Neuronal stem cell (in vitro differentiated cells): Measurements from ENCODE around the gene IPO13.

Source experiments
- DNase-seq: peaks from one replicate; pipeline ENCODE4 v3.0.0-alpha.2; 2013; ENCODE audit warnings: low spot score
- H2AFZ ChIP-seq: one replicate; pipeline ENCODE4 v1.6.1; 2013; ENCODE audit warnings: mild to moderate bottlenecking, low read length, inconsistent platforms
- H2AK5ac ChIP-seq: 2 replicates; pipeline ENCODE4 v1.6.1; 2013; ENCODE audit warnings: low read depth, mild to moderate bottlenecking, inconsistent platforms, low read length, moderate library complexity, mixed read lengths
- H2BK120ac ChIP-seq: 2 replicates; pipeline ENCODE4 v1.6.1; 2013; ENCODE audit warnings: low read depth, mild to moderate bottlenecking, inconsistent platforms, low read length, moderate library complexity, mixed read lengths
- H2BK12ac ChIP-seq: one replicate; pipeline ENCODE4 v1.6.1; 2013; ENCODE audit warnings: low read length, inconsistent platforms
- H2BK15ac ChIP-seq: 2 replicates; pipeline ENCODE4 v1.6.1; 2013; ENCODE audit warnings: mild to moderate bottlenecking, low read length, inconsistent platforms, mixed read lengths
- H2BK5ac ChIP-seq: one replicate; pipeline ENCODE4 v1.6.1; 2013; ENCODE audit warnings: inconsistent platforms, mild to moderate bottlenecking, low read length, moderate library complexity
- H3K14ac ChIP-seq: one replicate; pipeline ENCODE4 v1.6.1; 2013; ENCODE audit warnings: low read length, inconsistent platforms
- H3K18ac ChIP-seq: 2 replicates; pipeline ENCODE4 v1.6.1; 2013; ENCODE audit warnings: low read length, inconsistent platforms
- H3K23ac ChIP-seq: 2 replicates; pipeline ENCODE4 v1.6.1; 2013; ENCODE audit warnings: low read depth, mild to moderate bottlenecking, mixed read lengths, low read length, inconsistent platforms; ENCODE audit not compliant: poor library complexity
- H3K27ac ChIP-seq: replicated peaks from 3 replicates; pipeline ENCODE4 v1.5.1; 2013; ENCODE audit warnings: low read length, inconsistent platforms
- H3K27me3 ChIP-seq, 3 experiments: 2 replicates each; pipeline ENCODE4 v1.6.1; 2013; ENCODE audit warnings: low read length in 3 of 3, mild to moderate bottlenecking in 2 of 3, inconsistent platforms in 1 of 3, low read depth in 1 of 3, mixed read lengths in 1 of 3, moderate library complexity in 1 of 3; ENCODE audit not compliant: control insufficient read depth in 3 of 3, insufficient read depth in 3 of 3
- H3K36me3 ChIP-seq, 2 donors: replicated peaks in 1 of 2; 2 replicates each; pipeline ENCODE4 v1.6.1; 2013; ENCODE audit warnings: low read length in 2 of 2; ENCODE audit not compliant: control insufficient read depth in 2 of 2, insufficient read depth in 2 of 2
- H3K4ac ChIP-seq: 2 replicates; pipeline ENCODE4 v1.6.1; 2013; ENCODE audit warnings: inconsistent platforms, mild to moderate bottlenecking, low read length, moderate library complexity
- H3K4me1 ChIP-seq, 2 donors: 1 replicate in 1 of 2; 2 replicates in 1 of 2; pipeline ENCODE4 v1.6.1; 2013; ENCODE audit warnings: low read length in 2 of 2, low read depth in 1 of 2; ENCODE audit not compliant: control insufficient read depth in 2 of 2, insufficient read depth in 1 of 2
- H3K4me2 ChIP-seq: one replicate; pipeline ENCODE4 v1.6.1; 2013; ENCODE audit warnings: mild to moderate bottlenecking, low read length, inconsistent platforms; ENCODE audit not compliant: insufficient read depth, poor library complexity, severe bottlenecking
- H3K4me3 ChIP-seq, 2 donors: 2 replicates each; pipeline ENCODE4 v1.5.1; 2013; ENCODE audit warnings: low read length in 2 of 2, mild to moderate bottlenecking in 2 of 2, inconsistent platforms in 1 of 2, moderate library complexity in 1 of 2
- H3K79me1 ChIP-seq: one replicate; pipeline ENCODE4 v1.6.1; 2013; ENCODE audit warnings: low read depth, mild to moderate bottlenecking, inconsistent platforms, low read length, moderate library complexity
- H3K9ac ChIP-seq: one replicate; pipeline ENCODE4 v1.6.1; 2013; ENCODE audit warnings: mild to moderate bottlenecking, low read depth, low read length, inconsistent platforms; ENCODE audit not compliant: poor library complexity
- H3K9me3 ChIP-seq, 2 donors: replicated peaks in 1 of 2; 2 replicates each; pipeline versions ENCODE3 to v1.6.1; 2013; ENCODE audit warnings: low read length in 2 of 2, mild to moderate bottlenecking in 2 of 2, inconsistent platforms in 1 of 2, low read depth in 1 of 2, mixed read lengths in 1 of 2, moderate library complexity in 1 of 2; ENCODE audit not compliant: control insufficient read depth in 2 of 2, insufficient read depth in 1 of 2
- H4K8ac ChIP-seq: one replicate; pipeline ENCODE4 v1.6.1; 2013; ENCODE audit warnings: low read depth, mild to moderate bottlenecking, inconsistent platforms, low read length, moderate library complexity
- H4K91ac ChIP-seq: one replicate; pipeline ENCODE4 v1.6.1; 2013; ENCODE audit warnings: low read length, low read depth, mild to moderate bottlenecking, inconsistent platforms; ENCODE audit not compliant: poor library complexity
- WGBS, 2 donors: extraction: QIAGEN DNeasy Blood & Tissue Kit; methylation state at CpG; one replicate each; pipeline ENCODE4 v1.1.7; 2013; ENCODE audit warnings: missing lambda C conversion rate in 2 of 2, mixed read lengths in 1 of 2; ENCODE audit not compliant: insufficient read length in 2 of 2, insufficient replicate concordance in 1 of 2; ENCODE audit errors: extremely low coverage in 2 of 2; 5-methylcytosine and 5-hydroxymethylcytosine counted together

Gene IPO13

DNA sequence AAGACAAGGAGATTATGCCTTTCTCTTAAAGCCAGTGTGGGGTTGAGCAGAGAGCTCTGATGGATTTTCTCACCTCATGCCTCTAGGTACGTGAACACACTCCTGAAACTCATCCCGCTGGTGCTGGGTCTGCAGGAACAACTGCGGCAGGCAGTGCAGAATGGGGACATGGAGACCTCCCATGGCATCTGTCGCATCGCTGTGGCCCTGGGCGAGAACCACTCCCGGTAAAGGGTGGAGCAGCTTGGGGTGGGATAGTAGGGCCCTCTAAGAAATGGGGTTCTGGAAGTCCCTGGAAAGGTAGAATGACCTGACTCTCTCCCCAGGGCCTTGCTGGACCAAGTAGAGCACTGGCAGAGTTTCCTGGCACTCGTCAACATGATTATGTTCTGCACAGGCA lies 9.5 kb downstream of the IPO13 start:
- Histone ChIP-seq H3K9me3 (no peaks in the 10 kb centered on the region), H2BK15ac (no peak overlapping the region), H3K27ac (no peak overlapping the region), H3K27me3 (no peaks in the 10 kb centered on the region), H4K91ac (no peak overlapping the region), H2BK120ac (no peak overlapping the region), H3K4me2 (no peak overlapping the region), H3K4me1 (peaks cover 0 to 8% of the 10 kb centered on the region in 2 donors), H4K8ac (no peak overlapping the region), H3K23ac (no peak overlapping the region), H2BK5ac (no peak overlapping the region), H2AFZ (no peak overlapping the region), H3K4me3 (no peak overlapping the region), H3K18ac (no peak overlapping the region), H3K14ac (no peak overlapping the region), H3K4ac (no peak overlapping the region), H3K9ac (no peak overlapping the region), H2BK12ac (no peak overlapping the region), H3K79me1 (peaks cover 2% of the 10 kb centered on the region), H3K36me3 (peaks cover 17 to 47% of the 10 kb centered on the region in 2 donors), H2AK5ac (no peak overlapping the region)
- WGBS, 2 donors: no CpG with 5 or more reads among the region's 8 CpGs
- no peak for DNase-seq

DNA sequence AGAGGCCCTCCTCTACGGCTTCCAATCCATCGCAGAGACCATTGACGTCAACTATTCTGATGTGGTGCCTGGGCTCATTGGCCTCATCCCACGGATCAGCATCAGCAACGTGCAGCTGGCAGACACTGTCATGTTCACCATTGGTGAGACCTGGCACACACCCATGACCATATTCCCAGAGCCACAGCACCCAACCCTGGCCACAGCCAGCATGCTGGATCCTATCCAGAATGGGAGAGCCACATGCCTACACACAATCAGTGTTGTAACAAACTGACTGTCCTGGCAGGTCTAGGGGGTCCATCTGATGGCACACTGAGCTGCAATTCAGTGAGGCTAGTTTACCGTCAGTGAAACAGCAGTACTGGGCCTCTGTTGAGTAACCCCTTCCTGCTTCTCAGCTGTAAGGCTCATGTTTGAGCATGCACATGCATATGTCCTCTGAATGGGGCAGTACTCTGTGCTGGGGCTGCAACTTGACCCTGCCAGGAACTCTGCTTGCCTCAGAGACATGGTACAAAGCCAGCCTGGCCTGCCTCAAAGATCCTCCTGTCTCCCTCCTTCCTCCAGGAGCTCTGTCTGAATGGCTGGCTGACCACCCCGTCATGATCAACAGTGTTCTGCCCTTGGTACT lies 10.8 kb downstream of the IPO13 start:
- Histone ChIP-seq H3K18ac (no peak overlapping the region), H3K36me3 (peaks cover 19 to 55% of the 10 kb centered on the region in 2 donors), H3K4me1 (peaks cover 0 to 8% of the 10 kb centered on the region in 2 donors), H3K23ac (no peak overlapping the region), H3K27me3 (no peaks in the 10 kb centered on the region), H3K4me2 (no peak overlapping the region), H2BK15ac (no peak overlapping the region), H4K91ac (no peak overlapping the region), H2AK5ac (no peak overlapping the region), H3K4me3 (no peak overlapping the region), H3K9me3 (no peaks in the 10 kb centered on the region), H3K27ac (no peak overlapping the region), H3K14ac (no peak overlapping the region), H3K79me1 (peaks cover 2% of the 10 kb centered on the region), H2BK5ac (no peak overlapping the region), H2AFZ (no peak overlapping the region), H3K4ac (no peak overlapping the region), H3K9ac (peak overlapping the region; percentile 53), H4K8ac (no peak overlapping the region), H2BK120ac (no peak overlapping the region), H2BK12ac (no peak overlapping the region)
- DNase-seq: no peak
- no CpG with 5 or more reads among the region's 7 CpGs for WGBS, 2 donors

DNA sequence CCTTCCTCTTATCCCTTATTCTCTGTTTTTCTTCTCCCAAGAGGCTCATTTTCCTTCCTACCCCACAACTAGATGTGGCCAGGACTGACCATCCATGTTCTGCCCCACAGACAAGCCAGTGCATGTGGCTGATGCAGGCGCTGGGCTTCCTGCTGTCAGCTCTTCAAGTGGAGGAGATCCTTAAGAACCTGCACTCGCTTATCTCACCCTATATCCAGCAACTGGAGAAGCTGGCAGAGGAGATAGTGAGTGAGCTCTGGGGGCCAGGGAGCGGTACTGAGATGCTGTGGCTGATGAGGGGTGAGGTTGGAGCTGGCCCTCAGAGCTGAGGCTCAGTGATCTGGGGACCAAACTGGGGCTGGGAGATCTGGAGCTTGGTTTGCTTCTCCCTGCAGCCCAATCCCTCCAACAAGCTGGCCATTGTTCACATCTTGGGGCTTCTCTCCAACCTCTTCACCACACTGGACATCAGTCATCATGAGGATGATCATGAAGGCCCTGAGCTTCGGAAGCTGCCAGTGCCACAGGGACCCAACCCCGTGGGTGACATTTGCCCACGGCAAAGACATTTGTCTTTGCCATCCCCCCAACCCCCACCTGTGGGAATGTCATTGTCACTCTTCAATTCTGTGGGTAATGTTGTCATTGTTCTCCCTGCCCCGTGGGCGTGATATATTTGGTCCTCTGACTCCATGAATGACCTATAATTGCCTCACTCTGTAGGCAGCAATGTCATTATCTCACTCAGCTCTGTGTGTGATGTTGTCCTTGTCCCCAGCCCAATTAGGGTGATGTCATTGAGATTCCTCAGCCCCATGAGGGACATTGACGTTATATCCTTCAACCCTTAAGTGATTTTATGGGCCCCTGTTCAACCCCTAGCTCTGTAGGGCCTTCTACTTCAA lies 11.9 kb downstream of the IPO13 start:
- Histone ChIP-seq H3K4me3 (no peak overlapping the region), H3K9ac (no peak overlapping the region), H3K23ac (no peak overlapping the region), H3K27me3 (no peaks in the 10 kb centered on the region), H2BK15ac (no peak overlapping the region), H2AFZ (no peak overlapping the region), H3K27ac (no peak overlapping the region), H2AK5ac (no peak overlapping the region), H3K36me3 (peaks cover 19 to 55% of the 10 kb centered on the region in 2 donors), H3K4me2 (no peak overlapping the region), H4K8ac (no peak overlapping the region), H3K79me1 (peaks cover 2% of the 10 kb centered on the region), H2BK120ac (no peak overlapping the region), H3K18ac (no peak overlapping the region), H3K4ac (no peak overlapping the region), H4K91ac (no peak overlapping the region), H2BK5ac (no peak overlapping the region), H3K4me1 (no peaks in the 10 kb centered on the region), H2BK12ac (no peak overlapping the region), H3K14ac (no peak overlapping the region), H3K9me3 (no peaks in the 10 kb centered on the region)
- no peak for DNase-seq
- WGBS, 2 donors: no CpG with 5 or more reads among the region's 9 CpGs

DNA sequence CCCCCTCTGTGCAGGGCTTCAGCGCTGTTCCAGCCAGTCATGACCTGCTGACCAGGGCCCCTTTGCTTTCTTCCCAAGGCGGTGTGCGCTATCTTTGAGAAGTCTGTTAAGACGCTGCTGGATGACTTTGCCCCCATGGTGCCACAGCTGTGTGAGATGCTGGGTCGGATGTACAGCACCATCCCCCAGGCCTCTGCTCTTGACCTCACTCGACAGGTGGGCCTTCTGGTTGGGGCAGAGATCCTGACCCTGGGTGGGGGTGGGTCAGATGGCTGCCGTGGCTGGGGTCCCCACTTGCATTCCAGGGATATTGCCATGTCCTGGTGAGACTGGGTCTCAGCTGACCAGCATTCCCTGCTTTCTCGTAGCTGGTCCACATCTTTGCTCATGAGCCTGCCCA lies 14.0 kb downstream of the IPO13 start:
- Histone ChIP-seq H3K27me3 (no peaks in the 10 kb centered on the region), H3K9ac (no peak overlapping the region), H2AFZ (no peak overlapping the region), H3K18ac (no peak overlapping the region), H3K4me1 (no peaks in the 10 kb centered on the region), H2BK120ac (no peak overlapping the region), H2BK15ac (no peak overlapping the region), H4K91ac (no peak overlapping the region), H3K4me2 (no peak overlapping the region), H3K79me1 (no peaks in the 10 kb centered on the region), H3K27ac (no peak overlapping the region), H4K8ac (no peak overlapping the region), H2AK5ac (no peak overlapping the region), H3K4ac (no peak overlapping the region), H3K9me3 (no peaks in the 10 kb centered on the region), H3K36me3 (peaks cover 19 to 64% of the 10 kb centered on the region in 2 donors), H2BK5ac (no peak overlapping the region), H3K23ac (no peak overlapping the region), H2BK12ac (no peak overlapping the region), H3K14ac (no peak overlapping the region), H3K4me3 (no peak overlapping the region)
- WGBS, 2 donors: no CpG with 5 or more reads among the region's 8 CpGs
- DNase-seq: no peak
